Endothelial cell of umbilical vein (primary cell): ENCODE results near the gene PUS10. TPM values are rescaled to one million over a fixed set of nuclear protein-coding genes. Genes with fewer than 3 reads are reported as not detected.

Source experiments
- BruUV-seq: library from RNA; stranded (reverse); fragments of 400-500 nt; replicated peaks from 2 replicates; lab custom pipeline; 2021; lab: Mats Ljungman, UMichigan
- CTCF ChIA-PET: fragments of 300-600, 350-600 bp; sonication (Branson Sonifier 250); formaldehyde crosslinking; loops from one replicate; lab custom pipeline; 2021; ENCODE audit warnings: antibody characterized with exemption, inconsistent platforms; lab: Charles Lee
- POLR2A ChIA-PET: fragments of 300-600, 350-600 bp; sonication (Branson Sonifier 250); formaldehyde crosslinking; loops from one replicate; lab custom pipeline; 2021; ENCODE audit warnings: antibody characterized with exemption, inconsistent platforms; lab: Charles Lee
- DNase-seq: peaks from one replicate; pipeline ENCODE4 v3.0.0-alpha.2; 2011; ENCODE audit warnings: low read depth, low spot score
- FAIRE-seq: peaks from 2 replicates; lab custom pipeline; 2011; peaks lifted over from hg19 to GRCh38; lab: Jason Lieb, UNC
- H2AFZ ChIP-seq: 2 replicates; pipeline ENCODE4 v1.6.0; 2012; ENCODE audit warnings: low read depth, low read length, control low read depth, inconsistent platforms
- H3K27ac ChIP-seq: 2 replicates; pipeline ENCODE4 v1.5.1; 2011; ENCODE audit warnings: low read depth, mild to moderate bottlenecking, control low read depth, low read length, moderate library complexity; ENCODE audit not compliant: insufficient read depth
- H3K27me3 ChIP-seq, 2 experiments: 2 replicates each; pipeline versions ENCODE4 v1.6.0 to v1.6.1; 2011; ENCODE audit warnings: low read length in 2 of 2, mixed read lengths in 1 of 2; ENCODE audit not compliant: control insufficient read depth in 2 of 2, insufficient read depth in 2 of 2
- H3K36me3 ChIP-seq, 2 experiments: 2 replicates in 1 of 2; 3 replicates in 1 of 2; pipeline ENCODE4 v1.5.1; 2011; ENCODE audit warnings: low read length in 2 of 2, mild to moderate bottlenecking in 1 of 2, moderate library complexity in 1 of 2; ENCODE audit not compliant: control insufficient read depth in 2 of 2, insufficient read depth in 2 of 2; ENCODE audit errors: extremely low read depth in 1 of 2
- H3K4me1 ChIP-seq: 3 replicates; pipeline ENCODE4 v1.5.1; 2011; ENCODE audit warnings: mild to moderate bottlenecking, low read length; ENCODE audit not compliant: control insufficient read depth, insufficient read depth; ENCODE audit errors: extremely low read depth
- H3K4me2 ChIP-seq: 2 replicates; pipeline ENCODE4 v1.6.1; 2011; ENCODE audit warnings: low read length, control low read depth, mixed read lengths; ENCODE audit not compliant: insufficient read depth
- H3K4me3 ChIP-seq, 3 experiments: fragments of 200-600 bp in 1 of 3; sonication (generic), shearing (Covaris generic) in 1 of 3; replicated peaks in 1 of 3; 2 replicates each; pipeline ENCODE4 v1.5.1; 2011 to 2016; ENCODE audit warnings: control low read depth in 3 of 3, low read length in 3 of 3, mild to moderate bottlenecking in 2 of 3, inconsistent platforms in 1 of 3, low read depth in 1 of 3, moderate library complexity in 1 of 3; ENCODE audit not compliant: insufficient read depth in 1 of 3
- H3K79me2 ChIP-seq: 2 replicates; pipeline ENCODE4 v1.6.0; 2012; ENCODE audit warnings: low read length, inconsistent platforms; ENCODE audit not compliant: control insufficient read depth, insufficient read depth
- H3K9ac ChIP-seq: replicated peaks from 2 replicates; pipeline ENCODE3; 2011; ENCODE audit warnings: low read length, control low read depth; ENCODE audit not compliant: insufficient read depth; ENCODE audit errors: extremely low read depth
- H3K9me1 ChIP-seq: replicated peaks from 3 replicates; pipeline ENCODE4 v1.6.0; 2011; ENCODE audit warnings: mild to moderate bottlenecking, low read length; ENCODE audit not compliant: control insufficient read depth, insufficient read depth; ENCODE audit errors: extremely low read depth
- H3K9me3 ChIP-seq: replicated peaks from 2 replicates; pipeline ENCODE4 v1.5.1; 2012; ENCODE audit warnings: low read length, inconsistent platforms; ENCODE audit not compliant: control insufficient read depth, insufficient read depth
- H4K20me1 ChIP-seq: replicated peaks from 2 replicates; pipeline ENCODE3; 2011; ENCODE audit warnings: mild to moderate bottlenecking, low read length; ENCODE audit not compliant: control insufficient read depth, insufficient read depth; ENCODE audit errors: extremely low read depth
- CTCF ChIP-seq, 2 donors: IDR thresholded peaks; 1 replicate in 1 of 2; 2 replicates in 1 of 2; pipeline ENCODE4 v1.5.1; 2011; ENCODE audit warnings: low read length in 2 of 2, mild to moderate bottlenecking in 2 of 2, moderate library complexity in 2 of 2, control low read depth in 1 of 2, inconsistent platforms in 1 of 2, low read depth in 1 of 2; ENCODE audit not compliant: insufficient read depth in 1 of 2; ENCODE audit errors: extremely low read depth in 1 of 2
- EZH2 ChIP-seq: IDR thresholded peaks from 2 replicates; pipeline ENCODE4 v1.6.1; 2012; ENCODE audit warnings: borderline replicate concordance, low read depth, mild to moderate bottlenecking, moderate library complexity, low read length, inconsistent platforms; ENCODE audit not compliant: severe bottlenecking
- FOS ChIP-seq: IDR thresholded peaks from 2 replicates; pipeline ENCODE4 v1.6.1; 2011; ENCODE audit warnings: mild to moderate bottlenecking, low read length, moderate library complexity, borderline replicate concordance; ENCODE audit not compliant: insufficient read depth
- GATA2 ChIP-seq: IDR thresholded peaks from 2 replicates; pipeline ENCODE4 v1.7.0; 2011; ENCODE audit warnings: low read depth, mild to moderate bottlenecking, moderate library complexity, mixed read lengths, low read length; ENCODE audit not compliant: insufficient read length, insufficient read depth
- JUN ChIP-seq: IDR thresholded peaks from 2 replicates; pipeline ENCODE4 v1.6.1; 2011; ENCODE audit warnings: borderline replicate concordance, low read depth; ENCODE audit not compliant: insufficient read length, insufficient read depth
- MAX ChIP-seq: IDR thresholded peaks from 2 replicates; pipeline ENCODE4 v1.6.1; 2011; ENCODE audit not compliant: insufficient read depth, insufficient read length
- MYC ChIP-seq: IDR thresholded peaks from one replicate; pipeline ENCODE4 v1.6.1; 2011; ENCODE audit warnings: mild to moderate bottlenecking, low read depth, low read length
- POLR2A ChIP-seq: IDR thresholded peaks from 2 replicates; pipeline ENCODE4 v1.6.1; 2012; ENCODE audit warnings: low read depth, mild to moderate bottlenecking, control low read depth, low read length
- POLR2AphosphoS5 ChIP-seq: IDR thresholded peaks from 2 replicates; pipeline ENCODE4 v1.6.1; 2012; ENCODE audit warnings: low read depth, mild to moderate bottlenecking, control low read depth, low read length, moderate library complexity; ENCODE audit not compliant: insufficient read depth
- dilution Hi-C: fragments of 300-500 bp; cut with MboI; formaldehyde crosslinking; loops from one replicate; pipeline ENCODE4 v1.15.0; 2019; ENCODE audit warnings: low sequenced_read_pairs; ENCODE audit not compliant: extremely low pct_ligation_motif_present
- intact Hi-C: fragments of 100-400 bp; cut with micrococcal nuclease; formaldehyde crosslinking; loops from one replicate; pipeline ENCODE4 v1.10.0; 2022
- polyA plus RNA-seq, 4 experiments: library from polyadenylated mRNA; depleted of rRNA in 3 of 4; stranded (reverse) in 3 of 4; unstranded in 1 of 4; fragments of >200 nt; gene quantifications; 2 replicates each; pipeline versions ENCODE4 v1.2.1 to v1.2.3, GENCODE V29; 2011 to 2012; ENCODE audit warnings: missing spikeins in 1 of 4
- total RNA-seq: library from RNA; stranded (reverse); gene quantifications from 2 replicates; pipeline ENCODE4 v1.2.3, GENCODE V29; 2021

Gene PUS10
- total and polyA plus RNA-seq, 2 donors (not counting 3 experiments of a cell fraction or from before 2014, with no cell fraction given), result 3.7 to 10.3 TPM

- POLR2A ChIA-PET, result no interaction called here
- BruUV-seq, result TSS peak; percentile 16
- H3K4me1 ChIP-seq, result peaks cover 9% of the 10 kb centered on the region
- peak within 1 kb of the TSS; percentile 97 for H3K4me2 ChIP-seq
- DNase-seq (peak; percentile 87), FAIRE-seq (peak; percentile 87)
- no peaks in the 10 kb centered on the region for H4K20me1 ChIP-seq
- no peaks in the 10 kb centered on the region for H3K9me3 ChIP-seq
- TF ChIP-seq MAX (no peak), JUN (no peak), POLR2A (peak; percentile 68), MYC (no peak), GATA2 (no peak), CTCF (IDR thresholded peaks at IDR 0.05; ENCODE audit: extremely low read depth in 1 of 2, insufficient read depth in 1 of 2, low read depth in 1 of 2, low read length in 2 of 2) (no peak), POLR2AphosphoS5 (peak; percentile 75), FOS (peak; percentile 41), EZH2 (no peak)
- dilution Hi-C loops (no loop called here), intact Hi-C loops (loop anchor here (1.0 to 10.0 kb wide), 6 partner anchors 48 to 699 kb away; partner anchors contain the start of genes PUS10 and REL)
- H3K36me3 ChIP-seq, result peaks cover 0 to 3% of the 10 kb centered on the region in 2 experiments
- no peaks in the 10 kb centered on the region for H3K9me1 ChIP-seq
- H3K4me3 ChIP-seq, result peak within 1 kb of the TSS; percentile 82 to 99 (median 93)
- H3K27ac ChIP-seq, result peak within 1 kb of the TSS; percentile 55
- peak within 1 kb of the TSS; percentile 86 for H3K9ac ChIP-seq
- CTCF ChIA-PET, result interaction anchor here (1.0 to 2.2 kb wide), 2 partner anchors 11 to 12 kb away, joined by 4 to 6 read pairs; no protein-coding TSS in a partner anchor
- peaks cover 22% of the 10 kb centered on the region for H3K79me2 ChIP-seq
- no peaks in the 10 kb centered on the region for H3K27me3 ChIP-seq
- H2AFZ ChIP-seq, result peak within 1 kb of the TSS; percentile 98
Observed at GRCh38 chr2:61065714-61066709, 48.0 kb upstream of the PUS10 start, which contains the start of gene SANBR. Gene SANBR, plus strand, starts transcription at chr2:61065871. Its CDS starts 4,480 bp downstream, at chr2:61070351.
